KMS-11 (cell line): ENCODE results near the gene STEAP4.

ENCODE experiments used
- H2AFZ ChIP-seq: fragments of 200-600 bp; sonication (generic); 2 replicates; pipeline ENCODE4 v1.6.1; 2016; ENCODE audit warnings: antibody characterized with exemption, mixed run types, low read depth
- H3K27ac ChIP-seq: fragments of 200-600 bp; sonication (generic); 2 replicates; pipeline ENCODE4 v1.6.1; 2016; ENCODE audit warnings: mild to moderate bottlenecking, mixed run types
- H3K27me3 ChIP-seq: fragments of 200-600 bp; sonication (generic); 2 replicates; pipeline ENCODE4 v1.6.1; 2017; ENCODE audit warnings: mild to moderate bottlenecking, low read depth, mixed run types, moderate library complexity; ENCODE audit not compliant: insufficient read depth
- H3K36me3 ChIP-seq: fragments of 200-600 bp; sonication (generic); 2 replicates; pipeline ENCODE4 v1.6.1; 2017; ENCODE audit warnings: mild to moderate bottlenecking, mixed run types; ENCODE audit not compliant: insufficient read depth
- H3K4me1 ChIP-seq: fragments of 200-600 bp; sonication (generic); 2 replicates; pipeline ENCODE4 v1.6.1; 2016; ENCODE audit warnings: mild to moderate bottlenecking, low read depth, mixed run types; ENCODE audit not compliant: poor library complexity, severe bottlenecking
- H3K4me2 ChIP-seq: fragments of 200-600 bp; sonication (generic); 2 replicates; pipeline ENCODE4 v1.7.0; 2016; ENCODE audit warnings: mild to moderate bottlenecking, mixed run types
- H3K4me3 ChIP-seq: fragments of 200-600 bp; sonication (generic); IDR thresholded peaks from 2 replicates; pipeline ENCODE4 v1.6.1; 2017; ENCODE audit warnings: low read depth, low read length, mixed read lengths; ENCODE audit not compliant: insufficient read depth
- H3K79me2 ChIP-seq: fragments of 200-600 bp; sonication (generic); 2 replicates; pipeline ENCODE4 v1.6.1; 2016; ENCODE audit warnings: low read depth, mixed run types; ENCODE audit not compliant: insufficient read depth
- H3K9ac ChIP-seq: fragments of 200-600 bp; sonication (generic); 2 replicates; pipeline ENCODE4 v1.6.1; 2016; ENCODE audit warnings: mild to moderate bottlenecking, mixed run types
- H4K20me1 ChIP-seq: fragments of 200-600 bp; sonication (generic); 2 replicates; pipeline ENCODE4 v1.6.1; 2016; ENCODE audit warnings: mild to moderate bottlenecking, mixed run types; ENCODE audit not compliant: insufficient read depth
- TF ChIP-seq, protein P1 (sequence below): fragments of 200-600 bp; sonication (generic); conservative IDR thresholded peaks from 2 replicates; pipeline ENCODE4 v1.6.1; 2017; ENCODE audit warnings: low read depth, mild to moderate bottlenecking, antibody characterized with exemption, low read length, moderate library complexity, mixed read lengths

STEAP4 gene

DNA sequence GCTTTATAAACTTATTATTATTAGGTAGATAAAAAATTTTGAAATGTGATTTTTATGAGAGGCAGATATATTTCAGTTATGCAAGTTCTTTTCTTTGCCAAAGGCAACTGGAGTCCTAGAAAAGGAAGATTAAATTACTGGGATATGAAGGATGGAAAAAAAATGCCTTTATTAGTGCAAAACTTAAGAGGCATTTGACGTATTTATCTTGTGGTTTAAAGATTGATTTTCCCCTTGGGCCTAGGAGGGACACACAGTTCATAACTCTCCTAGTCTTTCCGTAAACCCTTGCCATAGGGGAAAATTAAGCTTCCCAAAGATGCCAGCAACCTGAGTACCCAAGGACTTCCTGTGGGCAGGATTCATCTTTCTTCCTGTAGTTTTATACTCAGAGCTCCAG is 3.1 kb upstream of the STEAP4 start:
- Histone ChIP-seq H3K27ac (no peak overlapping the region), H3K9ac (no peak overlapping the region), H4K20me1 (no peaks in the 10 kb centered on the region), H3K27me3 (no peaks in the 10 kb centered on the region), H3K4me3 (no peak overlapping the region), H3K4me2 (no peak overlapping the region), H3K79me2 (no peaks in the 10 kb centered on the region), H3K4me1 (no peaks in the 10 kb centered on the region), H3K36me3 (no peaks in the 10 kb centered on the region), H2AFZ (no peak overlapping the region)
- TF ChIP-seq, protein P1, sequence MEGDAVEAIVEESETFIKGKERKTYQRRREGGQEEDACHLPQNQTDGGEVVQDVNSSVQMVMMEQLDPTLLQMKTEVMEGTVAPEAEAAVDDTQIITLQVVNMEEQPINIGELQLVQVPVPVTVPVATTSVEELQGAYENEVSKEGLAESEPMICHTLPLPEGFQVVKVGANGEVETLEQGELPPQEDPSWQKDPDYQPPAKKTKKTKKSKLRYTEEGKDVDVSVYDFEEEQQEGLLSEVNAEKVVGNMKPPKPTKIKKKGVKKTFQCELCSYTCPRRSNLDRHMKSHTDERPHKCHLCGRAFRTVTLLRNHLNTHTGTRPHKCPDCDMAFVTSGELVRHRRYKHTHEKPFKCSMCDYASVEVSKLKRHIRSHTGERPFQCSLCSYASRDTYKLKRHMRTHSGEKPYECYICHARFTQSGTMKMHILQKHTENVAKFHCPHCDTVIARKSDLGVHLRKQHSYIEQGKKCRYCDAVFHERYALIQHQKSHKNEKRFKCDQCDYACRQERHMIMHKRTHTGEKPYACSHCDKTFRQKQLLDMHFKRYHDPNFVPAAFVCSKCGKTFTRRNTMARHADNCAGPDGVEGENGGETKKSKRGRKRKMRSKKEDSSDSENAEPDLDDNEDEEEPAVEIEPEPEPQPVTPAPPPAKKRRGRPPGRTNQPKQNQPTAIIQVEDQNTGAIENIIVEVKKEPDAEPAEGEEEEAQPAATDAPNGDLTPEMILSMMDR: no peak

DNA sequence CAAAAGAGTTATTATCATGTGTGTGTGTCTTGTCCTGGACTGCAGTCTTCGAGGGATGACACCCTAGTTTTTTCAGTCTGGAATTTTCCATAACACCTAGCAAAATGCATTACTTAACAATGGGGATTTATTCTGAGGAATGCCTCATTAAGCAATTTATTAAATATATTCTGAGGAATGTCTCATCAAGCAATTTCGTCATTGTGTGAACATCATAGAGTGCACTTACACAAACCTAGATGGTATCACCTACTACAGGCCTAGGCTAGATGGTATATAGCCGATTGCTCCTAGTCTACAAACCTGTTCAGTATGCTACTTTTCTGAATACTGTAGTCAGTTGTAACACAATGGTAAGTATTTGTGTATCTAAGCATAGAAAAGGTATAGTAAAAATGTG is 1.1 kb upstream of the STEAP4 start:
- Histone ChIP-seq H3K27ac (no peak overlapping the region), H3K36me3 (no peaks in the 10 kb centered on the region)
- TF ChIP-seq, protein P1: no peak

DNA sequence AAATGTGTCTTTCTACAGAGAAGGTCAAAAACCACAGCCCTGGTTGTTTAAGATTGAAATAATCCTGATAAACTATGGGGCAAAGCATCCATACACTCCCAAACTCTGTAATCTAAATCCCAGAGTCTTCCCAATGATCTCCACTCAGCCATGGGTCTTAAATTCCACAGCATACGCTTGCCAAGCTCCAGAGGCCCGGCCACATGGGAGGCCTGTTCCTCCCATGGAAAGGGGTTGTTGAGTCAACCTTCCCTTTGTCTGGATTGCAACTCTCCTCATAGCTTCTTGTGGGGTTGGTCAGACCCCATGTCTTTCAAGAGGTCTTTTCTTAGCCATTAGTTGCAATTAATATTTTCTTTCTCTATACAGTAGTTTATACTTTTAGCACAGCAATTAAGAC is 718 bp upstream of the STEAP4 start:
- no peak overlapping the region for H3K9ac ChIP-seq
- H3K4me1 ChIP-seq: no peaks in the 10 kb centered on the region
- no peaks in the 10 kb centered on the region for H3K79me2 ChIP-seq
- no peak overlapping the region for H3K4me3 ChIP-seq
- no peaks in the 10 kb centered on the region for H4K20me1 ChIP-seq
- H2AFZ ChIP-seq: no peak overlapping the region
- H3K27ac ChIP-seq: no peak overlapping the region
- TF ChIP-seq, protein P1: no peak
- no peaks in the 10 kb centered on the region for H3K27me3 ChIP-seq
- H3K36me3 ChIP-seq: no peaks in the 10 kb centered on the region
- no peak overlapping the region for H3K4me2 ChIP-seq

More for the DNA sequence above, 1.1 kb upstream of the STEAP4 start:
- Histone ChIP-seq H3K9ac (no peak overlapping the region), H3K27me3 (no peaks in the 10 kb centered on the region), H4K20me1 (no peaks in the 10 kb centered on the region), H2AFZ (no peak overlapping the region), H3K4me1 (no peaks in the 10 kb centered on the region), H3K79me2 (no peaks in the 10 kb centered on the region), H3K4me3 (no peak overlapping the region), H3K4me2 (no peak overlapping the region)

DNA sequence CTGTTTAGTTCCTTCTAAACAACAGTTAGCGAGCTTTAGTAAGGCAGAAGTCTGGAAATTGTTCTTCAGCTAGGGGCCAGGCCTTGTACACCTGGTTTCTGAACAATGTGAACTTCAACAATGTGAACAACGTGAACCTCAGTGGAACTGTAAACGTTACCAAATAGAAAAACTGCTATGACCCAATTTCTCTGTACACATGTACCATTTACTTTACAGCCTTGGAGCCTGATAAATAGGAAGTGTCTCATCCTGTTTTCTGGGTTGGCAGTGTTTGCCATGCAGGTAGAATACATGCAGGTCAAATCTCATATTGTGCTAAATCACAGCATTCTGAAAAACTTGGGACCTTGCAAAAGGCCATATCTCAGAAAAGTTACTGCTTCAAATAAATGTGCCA is 1.6 kb downstream of the STEAP4 start:
- Histone ChIP-seq H3K9ac (no peak overlapping the region), H3K27ac (no peak overlapping the region), H4K20me1 (no peaks in the 10 kb centered on the region), H3K36me3 (no peaks in the 10 kb centered on the region), H3K4me3 (no peak overlapping the region), H2AFZ (no peak overlapping the region), H3K4me2 (no peak overlapping the region), H3K4me1 (no peaks in the 10 kb centered on the region), H3K79me2 (no peaks in the 10 kb centered on the region), H3K27me3 (no peaks in the 10 kb centered on the region)
- TF ChIP-seq, protein P1: no peak
